Ishikawa (cell line): ENCODE measurements around the gene PPM1F.

Experiments
- CEBPB ChIP-seq: IDR thresholded peaks from 2 replicates; pipeline ENCODE4 v1.6.1; 2012
- CREB1 ChIP-seq: IDR thresholded peaks from 2 replicates; pipeline ENCODE4 v1.6.1; 2012; ENCODE audit warnings: low read depth
- EGR1 ChIP-seq: IDR thresholded peaks from 2 replicates; pipeline ENCODE4 v1.6.1; 2012
- EP300 ChIP-seq: IDR thresholded peaks from 2 replicates; pipeline ENCODE4 v1.6.1; 2012; ENCODE audit warnings: borderline replicate concordance
- FOXM1 ChIP-seq: IDR thresholded peaks from 2 replicates; pipeline ENCODE4 v1.6.1; 2012; ENCODE audit warnings: low read depth, borderline replicate concordance
- MAX ChIP-seq: IDR thresholded peaks from 2 replicates; pipeline ENCODE4 v1.6.1; 2012
- NFIC ChIP-seq: IDR thresholded peaks from 2 replicates; pipeline ENCODE4 v1.6.1; 2012
- RAD21 ChIP-seq: IDR thresholded peaks from 2 replicates; pipeline ENCODE4 v1.6.1; 2012; ENCODE audit warnings: low read depth
- REST ChIP-seq: IDR thresholded peaks from 2 replicates; pipeline ENCODE4 v1.6.1; 2012; ENCODE audit warnings: low read depth, mild to moderate bottlenecking
- TAF1 ChIP-seq: IDR thresholded peaks from 2 replicates; pipeline ENCODE4 v1.6.1; 2012; ENCODE audit warnings: low read depth, mild to moderate bottlenecking
- TCF12 ChIP-seq: IDR thresholded peaks from 2 replicates; pipeline ENCODE4 v1.6.1; 2012; ENCODE audit warnings: low read depth
- TEAD4 ChIP-seq: IDR thresholded peaks from 2 replicates; pipeline ENCODE4 v1.6.1; 2012
- USF1 ChIP-seq: IDR thresholded peaks from 2 replicates; pipeline ENCODE4 v1.6.1; 2012
- YY1 ChIP-seq: IDR thresholded peaks from 2 replicates; pipeline ENCODE4 v1.6.1; 2012; ENCODE audit warnings: low read depth
- ZBTB7A ChIP-seq: IDR thresholded peaks from 2 replicates; pipeline ENCODE4 v1.6.1; 2012; ENCODE audit warnings: low read depth

PPM1F gene

GRCh38 chr22:21985214-21985613 is 32.6 kb upstream of the PPM1F start:
- no peak for TF ChIP-seq ZBTB7A
- TF ChIP-seq EGR1: no peak
- no peak for TF ChIP-seq EP300
- no peak for TF ChIP-seq YY1
- TF ChIP-seq FOXM1: no peak
- no peak for TF ChIP-seq REST
- TF ChIP-seq CEBPB: no peak
- TF ChIP-seq NFIC: no peak
- TF ChIP-seq TAF1: no peak
- no peak for TF ChIP-seq TEAD4
- TF ChIP-seq RAD21: no peak
- no peak for TF ChIP-seq USF1
- TF ChIP-seq CREB1: no peak

GRCh38 chr22:21984793-21985192 is 32.1 kb upstream of the PPM1F start:
- TF ChIP-seq REST (no peak), RAD21 (peak; percentile 42)

GRCh38 chr22:21982338-21982965 is 29.8 kb upstream of the PPM1F start, which contains the start of gene TOP3B:
Gene TOP3B, minus strand, starts transcription at chr22:21982787. Its CDS starts 7,078 bp downstream, at chr22:21975709.
- TF ChIP-seq TCF12 (peak; percentile 86), FOXM1 (peak; percentile 28; the same call in 1 of the 2 replicates), EGR1 (no peak), TEAD4 (peak; percentile 76), REST (no peak), ZBTB7A (no peak), TAF1 (peak; percentile 97), CREB1 (no peak), CEBPB (peak; percentile 44; the same call in 1 of the 2 replicates), RAD21 (no peak), USF1 (peak; percentile 75), YY1 (peak; percentile 80), MAX (peak; percentile 79), EP300 (peak; percentile 42; the same call in 1 of the 2 replicates), NFIC (peak; percentile 61)

GRCh38 chr22:21981874-21982273 is 29.2 kb upstream of the PPM1F start:
- TF ChIP-seq USF1 (no peak), REST (no peak), ZBTB7A (no peak), TCF12 (no peak), CEBPB (no peak), TAF1 (no peak), EGR1 (no peak), NFIC (no peak), CREB1 (no peak), TEAD4 (no peak), MAX (no peak), RAD21 (no peak), FOXM1 (no peak)
